K562 (cell line): ENCODE results near the gene HDHD5. TPM values are rescaled to one million over a fixed set of nuclear protein-coding genes. Genes with fewer than 3 reads are reported as not detected.

Experiments
- ARID4B ChIP-seq: sonication (generic); formaldehyde crosslinking; IDR thresholded peaks from 2 replicates; pipeline ENCODE4 v1.8.0; 2022; ENCODE audit warnings: mild to moderate bottlenecking, missing genetic modification reagents
- ATF4 ChIP-seq: fragments of 450-650 bp; formaldehyde crosslinking; IDR thresholded peaks from 2 replicates; pipeline ENCODE4 v1.4.0; 2022; ENCODE audit warnings: mild to moderate bottlenecking, moderate library complexity
- BCL6 ChIP-seq: fragments of 250-450 bp; sonication (Bioruptor Pico); IDR thresholded peaks from 2 replicates; pipeline ENCODE4 v1.4.0; 2020
- BRCA1 ChIP-seq, 2 experiments: fragments of 450-650 bp in 1 of 2; sonication (generic) in 1 of 2; formaldehyde crosslinking in 1 of 2; IDR thresholded peaks; 2 replicates each; pipeline versions ENCODE4 v1.5.0 to v1.6.1; 2017 to 2020; ENCODE audit warnings: mild to moderate bottlenecking in 1 of 2, missing genetic modification reagents in 1 of 2
- CCNT2 ChIP-seq: IDR thresholded peaks from 2 replicates; pipeline ENCODE4 v1.6.1; 2011; ENCODE audit warnings: borderline replicate concordance, low read depth, mild to moderate bottlenecking, moderate library complexity, mixed read lengths, low read length; ENCODE audit not compliant: insufficient read length; ENCODE audit errors: extremely low read depth
- EGR1 ChIP-seq: fragments of 450-650 bp; conservative IDR thresholded peaks from 2 replicates; pipeline ENCODE4 v1.6.1; 2017; ENCODE audit warnings: mild to moderate bottlenecking
- LEF1 ChIP-seq: fragments of 450-650 bp; IDR thresholded peaks from 2 replicates; pipeline ENCODE4 v1.6.1; 2016; ENCODE audit warnings: mild to moderate bottlenecking
- PTTG1 ChIP-seq: fragments of 450-650 bp; IDR thresholded peaks from 2 replicates; pipeline ENCODE4 v1.6.1; 2016; ENCODE audit warnings: low read depth, mild to moderate bottlenecking, missing genetic modification characterization, missing compliant biosample characterization
- RBM25 ChIP-seq: fragments of 200-400 bp; formaldehyde crosslinking; IDR thresholded peaks from 2 replicates; pipeline ENCODE4 v1.6.1; 2018; ENCODE audit warnings: low read length, low read depth, moderate library complexity; ENCODE audit not compliant: severe bottlenecking
- TEAD2 ChIP-seq: fragments of 450-650 bp; IDR thresholded peaks from 2 replicates; pipeline ENCODE4 v1.6.1; 2016; ENCODE audit warnings: missing genetic modification characterization, control low read depth, missing compliant biosample characterization
- ZNF232 ChIP-seq: sonication (generic); formaldehyde crosslinking; IDR thresholded peaks from 2 replicates; pipeline ENCODE4 v1.8.0; 2022; ENCODE audit warnings: mild to moderate bottlenecking, missing genetic modification reagents
- polyA plus RNA-seq, 8 experiments: library from polyadenylated mRNA; depleted of rRNA in 4 of 8; stranded (reverse) in 5 of 8; unstranded in 3 of 8; fragments of >200 nt; fragmentation: Nextera tagmentation in 2 of 8; fragmentation: Illumina TruSeq in 1 of 8; extraction: Ambion mirVana in 2 of 8; extraction: Trizol in 1 of 8; gene quantifications; 2 replicates each; pipeline versions ENCODE4 v1.2.1 to v1.2.3, GENCODE V29; 2011 to 2014; ENCODE audit warnings: inconsistent platforms in 1 of 8, missing spikeins in 1 of 8
- total RNA-seq, 7 experiments: library from RNA; depleted of rRNA in 6 of 7; stranded (reverse); fragments of >200 nt in 6 of 7; fragmentation: Illumina TruSeq in 2 of 7; extraction: Trizol in 2 of 7; gene quantifications; 2 replicates each; pipeline versions ENCODE4 v1.2.1 to v1.2.3, GENCODE V29; 2011 to 2021; ENCODE audit warnings: low replicate concordance in 1 of 7

Gene HDHD5
- total and polyA plus RNA-seq, 9 of the 15 experiments (the other 6 are each of a cell fraction or from before 2014, with no cell fraction given) = 1.6 to 36.6 (median 24.2) TPM

GRCh38 chr22:17176715-17177114, 17.6 kb upstream of the HDHD5 start (continued):
- no peak for TF ChIP-seq ARID4B (CRISPR knock-in tag)
- no peak for TF ChIP-seq LEF1
- no peak for TF ChIP-seq BCL6 (CRISPR knock-in tag)
- no peak for TF ChIP-seq CCNT2
- no peak for TF ChIP-seq ATF4 (CRISPR knock-in tag)
- TF ChIP-seq BRCA1 (IDR thresholded peaks at IDR 0.05) = no peak
- TF ChIP-seq BRCA1 (CRISPR knock-in tag; IDR thresholded peaks at IDR 0.05) = no peak
- no peak for TF ChIP-seq RBM25
- TF ChIP-seq ZNF232 (CRISPR knock-in tag) = no peak
- no peak for TF ChIP-seq PTTG1
- no peak for TF ChIP-seq TEAD2 (tag)
- TF ChIP-seq EGR1 = no peak
- TF ChIP-seq, all 486 proteins: peak for 0
